ENCODE data around the gene KATNIP.

KATNIP gene

DNA sequence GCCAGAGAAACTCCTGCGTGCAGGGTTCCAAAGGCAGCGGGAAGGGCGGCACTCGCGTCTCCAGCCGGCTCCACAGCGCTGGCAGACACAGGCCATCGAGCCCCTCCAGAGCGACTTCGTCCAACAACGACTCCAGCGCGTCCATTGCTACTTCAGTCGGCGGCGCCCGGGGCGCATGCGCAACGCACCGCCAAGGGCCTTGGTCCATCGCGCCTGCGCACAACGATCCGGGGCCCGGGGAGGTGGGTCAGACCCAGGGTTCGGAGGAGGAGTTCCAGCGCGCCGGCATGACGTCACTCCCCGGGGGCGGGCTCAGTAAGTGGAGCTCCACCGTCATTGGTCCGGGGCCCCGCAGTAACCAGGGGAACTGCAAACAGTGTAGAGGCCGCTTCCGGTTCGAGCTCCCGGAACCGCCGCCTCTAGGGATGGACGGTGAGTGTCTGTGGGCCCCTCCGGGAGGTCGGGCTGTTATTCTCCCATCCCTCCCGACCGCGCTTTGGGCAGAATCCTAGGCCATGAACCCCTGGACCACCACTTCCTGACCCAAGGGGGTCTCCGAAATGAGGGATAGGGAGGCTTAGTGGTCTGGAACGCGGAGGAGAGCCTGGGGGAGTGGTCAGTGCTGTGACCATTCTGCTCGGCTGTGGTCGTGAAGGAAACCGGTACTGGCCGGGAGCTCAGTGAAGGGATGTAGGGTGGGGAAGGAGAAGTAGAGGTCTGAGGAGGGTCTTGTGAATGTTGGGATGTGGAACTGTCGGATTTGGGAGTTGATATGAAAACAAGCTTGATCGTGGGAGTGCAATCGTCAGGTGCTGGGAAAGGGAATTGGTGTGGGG is at the start of gene KATNIP, which contains the start of gene GTF3C1:
KATNIP (plus strand) TSS at position 399 of the 836 bp plus-strand sequence; CDS start at position 426, 27 bp downstream.
GTF3C1 (minus strand) TSS at position 168 of the 836 bp plus-strand sequence; CDS start at position 145, 23 bp downstream.
- peak; percentile 90 for DNase-seq

DNA sequence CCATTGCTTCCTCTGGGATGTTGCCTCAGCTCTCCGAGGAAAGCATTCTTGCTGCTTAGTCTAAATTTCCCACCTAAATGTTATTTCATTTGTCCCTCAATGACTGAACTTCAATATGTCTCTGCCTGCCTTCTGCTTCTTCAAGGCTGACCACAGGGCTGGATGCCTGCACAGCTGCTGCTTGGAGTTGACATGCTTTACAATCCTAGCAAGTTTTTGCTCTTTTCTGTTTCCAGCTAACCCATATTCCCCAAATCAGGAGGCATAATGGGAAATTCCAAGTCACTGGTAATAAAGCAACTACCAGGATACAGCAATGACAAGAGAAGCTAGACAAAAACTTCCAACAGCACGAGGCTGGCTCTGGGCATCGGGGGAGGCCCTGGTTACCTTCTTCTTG is 49.1 kb upstream of the KATNIP start:
- DNase-seq: no peak

DNA sequence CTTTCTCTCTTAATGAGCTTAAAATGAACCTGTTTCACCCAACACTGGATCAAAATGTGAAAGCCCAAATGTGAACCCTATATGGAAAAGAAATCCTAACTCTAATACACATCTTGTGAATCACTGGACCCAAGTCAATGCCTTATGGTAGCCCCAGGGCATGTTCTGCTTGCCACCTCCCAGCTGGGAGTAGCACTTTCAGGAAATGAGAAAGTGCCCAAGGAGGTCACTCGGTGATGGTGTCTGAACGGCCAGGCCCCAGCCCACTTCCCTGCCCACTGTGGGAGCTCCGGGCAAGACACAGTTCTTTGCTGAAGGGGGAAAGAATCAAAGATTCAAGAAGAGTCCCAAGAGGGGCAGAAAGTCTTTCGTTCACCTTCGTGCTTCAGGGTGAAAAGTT is 46.3 kb upstream of the KATNIP start:
- no peak for DNase-seq

DNA sequence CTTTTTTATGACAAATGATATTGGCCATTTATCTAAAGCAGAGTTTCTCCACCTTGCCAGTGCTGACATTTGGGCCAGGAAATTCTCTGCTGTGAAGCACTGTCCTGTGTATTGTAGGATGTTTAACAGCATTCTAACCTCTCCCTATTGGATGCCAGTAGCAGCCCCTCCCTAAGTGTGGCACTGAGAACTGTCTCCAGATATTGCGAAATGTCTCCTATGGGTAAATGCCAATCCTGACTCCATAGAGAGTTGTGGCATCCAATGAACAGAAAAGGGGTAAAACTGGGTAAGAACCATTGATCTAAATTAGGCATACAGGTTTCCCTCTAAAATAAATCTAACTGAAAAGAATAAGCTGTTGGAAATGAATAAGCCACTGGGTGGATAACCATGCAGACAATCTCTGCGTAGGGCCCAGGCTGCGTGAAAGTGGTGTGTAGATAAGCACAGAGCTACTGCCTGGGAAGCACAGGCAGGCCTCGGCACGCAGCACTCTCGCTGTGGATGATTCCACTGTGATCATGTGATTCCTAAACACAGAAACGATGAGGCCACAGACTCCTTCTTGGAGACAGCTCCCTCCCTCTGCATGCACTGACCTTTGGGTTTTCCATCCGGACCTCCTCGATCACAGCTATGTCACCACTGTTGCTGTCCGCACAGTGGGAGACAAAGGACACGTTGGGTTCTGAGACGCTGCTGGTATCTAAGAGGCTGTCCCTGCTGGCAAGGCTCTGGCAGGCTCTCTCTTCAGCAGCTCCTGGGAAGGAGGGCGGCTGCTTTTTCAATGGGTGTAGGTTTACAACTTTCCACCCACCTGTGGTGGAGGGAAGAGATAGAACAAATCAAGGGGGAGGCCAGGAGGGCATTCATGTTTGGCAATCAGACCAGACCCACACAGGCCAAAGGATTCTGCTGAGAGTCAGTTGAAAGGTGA is 44.4 kb upstream of the KATNIP start:
- DNase-seq: no peak

DNA sequence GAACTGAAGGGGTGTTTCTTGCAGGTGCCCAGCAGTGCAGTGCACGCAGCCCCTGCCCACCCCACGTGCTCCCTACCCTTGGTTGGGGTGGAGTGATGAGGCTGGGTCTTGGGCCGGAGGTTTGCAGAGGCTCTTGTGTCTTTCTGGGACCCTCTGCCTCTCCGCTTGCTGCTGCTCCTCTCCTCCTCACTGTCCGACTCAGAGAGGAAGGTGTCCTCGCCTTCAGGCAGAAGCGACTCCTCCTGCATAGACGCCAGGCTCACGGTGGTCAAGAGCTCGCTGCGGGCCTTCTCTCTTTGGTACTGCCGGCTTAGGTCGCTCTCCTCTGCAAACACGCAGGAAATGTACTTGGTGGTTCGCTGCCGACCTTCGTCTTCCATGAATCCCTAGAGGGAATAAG is 43.2 kb upstream of the KATNIP start:
- DNase-seq: no peak

DNA sequence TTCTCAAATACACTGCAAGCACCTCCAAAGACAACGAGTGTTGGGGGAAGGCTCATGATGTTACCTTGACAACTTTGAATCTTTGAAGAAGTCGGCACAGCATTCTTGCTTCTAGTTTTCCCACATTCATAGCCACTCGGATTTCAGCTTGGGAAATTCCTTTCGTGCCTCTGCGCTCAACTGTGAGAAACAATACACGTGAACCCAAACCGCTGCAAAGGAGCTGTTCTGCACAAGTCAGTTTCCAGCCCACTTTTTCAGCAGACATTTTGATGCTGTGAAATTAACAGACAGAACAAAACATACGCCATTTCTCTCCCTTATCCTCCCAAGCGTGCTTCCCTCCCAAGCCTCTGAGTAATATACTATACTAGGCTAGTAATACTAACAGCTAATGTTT is 41.5 kb upstream of the KATNIP start:
- no peak for DNase-seq

DNA sequence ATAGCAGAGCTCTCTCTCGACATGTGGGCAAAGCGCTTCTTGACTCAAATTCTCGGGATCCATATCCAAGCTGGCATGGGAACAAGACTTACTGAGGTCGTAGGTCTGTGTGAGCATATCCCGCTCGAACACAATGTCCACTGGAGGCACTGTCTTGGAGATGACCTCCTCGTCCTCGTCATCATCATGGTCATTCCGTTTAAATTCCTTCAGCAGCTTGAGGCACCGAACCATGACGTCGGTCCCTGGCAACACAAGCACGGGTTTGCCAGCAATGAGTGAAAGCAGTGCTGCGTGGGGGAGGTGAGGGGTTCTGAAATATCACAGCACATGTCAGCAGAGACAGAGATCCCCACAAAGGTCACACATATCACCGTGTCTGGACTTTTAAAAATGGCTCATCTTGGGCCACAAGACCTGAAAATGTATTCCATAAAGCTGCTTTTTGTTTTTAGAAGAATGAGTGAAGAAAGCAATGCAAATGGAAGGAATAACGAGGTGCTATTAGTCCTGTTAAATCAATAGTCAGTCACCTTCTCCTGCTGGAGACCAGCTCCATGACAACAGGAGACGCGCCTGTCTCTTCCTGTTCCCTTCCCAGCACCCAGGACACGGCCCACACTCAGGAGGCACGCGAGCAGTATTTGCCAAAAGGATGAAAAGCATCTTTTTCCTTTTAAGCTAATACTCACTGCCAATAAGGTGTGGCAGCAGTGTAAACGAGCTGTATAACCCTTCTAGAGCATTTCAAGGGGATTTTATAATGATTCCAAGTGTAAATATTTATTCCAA is 38.1 kb upstream of the KATNIP start:
- no peak for DNase-seq

DNA sequence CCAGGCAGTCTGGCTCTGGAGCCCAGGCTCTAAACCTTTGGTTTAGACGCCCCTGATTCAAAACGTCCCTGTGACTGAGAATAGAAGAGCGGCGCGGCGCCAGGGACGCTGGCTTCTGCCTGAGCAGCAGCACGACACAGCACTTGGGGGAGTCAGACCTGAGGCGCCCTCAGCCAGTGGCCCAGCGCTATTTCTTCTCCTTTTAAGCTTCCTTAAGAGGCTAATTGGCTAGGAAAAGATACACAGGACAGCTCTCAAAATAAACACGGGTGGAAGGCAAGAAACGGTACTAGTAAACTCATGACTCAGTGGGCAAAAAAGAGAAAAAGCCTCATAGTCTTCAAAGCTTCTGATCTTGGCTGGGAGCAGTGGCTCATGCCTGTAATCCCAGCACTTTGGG is 35.1 kb upstream of the KATNIP start:
- no peak for DNase-seq

DNA sequence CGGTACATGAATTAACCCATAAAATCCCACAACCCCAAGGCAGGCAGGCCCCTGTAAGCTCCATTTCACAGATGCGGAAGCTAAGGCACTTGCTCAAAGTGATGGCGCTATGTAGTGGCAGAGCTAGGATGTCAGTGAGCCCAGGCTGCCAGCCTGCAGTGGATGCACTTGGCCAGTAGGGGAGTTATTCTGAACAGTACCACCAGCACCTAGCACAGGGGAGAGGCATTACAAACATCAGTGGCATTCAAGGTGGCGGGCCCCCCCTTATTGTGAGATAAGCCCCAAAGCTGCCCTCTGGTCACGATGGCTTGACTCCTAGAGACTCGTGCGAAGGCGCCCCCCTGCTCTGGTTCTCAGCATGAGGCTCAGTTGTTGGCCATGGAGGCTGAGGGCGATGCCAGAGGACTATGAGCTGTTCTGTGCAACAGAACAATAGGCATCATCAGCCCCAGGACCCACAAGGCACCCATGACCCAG is 34.0 kb upstream of the KATNIP start:
- no peak for DNase-seq

DNA sequence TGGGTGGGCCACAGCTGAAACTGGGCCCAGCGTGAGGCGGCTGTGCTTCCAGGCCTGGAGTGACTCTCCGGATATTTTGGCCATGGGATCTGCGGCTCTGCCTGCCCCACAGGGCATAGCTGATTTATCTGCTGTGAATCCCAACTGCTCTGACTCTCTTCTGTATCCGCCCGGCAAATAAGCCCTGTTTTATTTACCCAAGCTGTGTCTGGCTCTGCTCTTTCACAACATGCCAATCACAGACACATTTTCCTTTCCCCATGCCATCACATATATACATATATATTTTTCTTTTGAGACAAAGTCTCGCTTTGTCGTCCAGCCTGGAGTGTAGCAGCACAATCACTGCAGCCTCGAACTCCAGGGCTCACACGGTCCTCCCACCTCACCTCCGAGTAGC is 33.6 kb upstream of the KATNIP start:
- DNase-seq: no peak

DNA sequence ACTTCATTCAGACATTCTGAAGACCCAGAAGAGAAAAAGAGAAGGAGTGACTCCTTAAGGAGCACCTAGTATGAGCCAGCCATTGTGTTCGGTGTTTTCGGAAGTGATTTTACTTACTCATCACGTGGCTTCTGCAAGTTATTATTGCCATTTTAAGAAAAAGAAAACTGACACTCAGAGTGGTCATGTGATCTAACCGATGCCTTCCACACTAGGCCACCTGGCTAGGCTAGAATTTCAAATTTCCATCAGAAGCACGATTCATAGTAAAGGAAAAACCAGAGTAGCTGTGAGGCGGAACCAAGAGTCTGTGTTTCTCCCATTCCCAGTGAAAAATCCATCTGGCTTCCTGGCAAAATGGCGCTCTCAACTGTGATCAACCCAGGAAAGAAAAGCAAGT is 32.3 kb upstream of the KATNIP start:
- DNase-seq: no peak

DNA sequence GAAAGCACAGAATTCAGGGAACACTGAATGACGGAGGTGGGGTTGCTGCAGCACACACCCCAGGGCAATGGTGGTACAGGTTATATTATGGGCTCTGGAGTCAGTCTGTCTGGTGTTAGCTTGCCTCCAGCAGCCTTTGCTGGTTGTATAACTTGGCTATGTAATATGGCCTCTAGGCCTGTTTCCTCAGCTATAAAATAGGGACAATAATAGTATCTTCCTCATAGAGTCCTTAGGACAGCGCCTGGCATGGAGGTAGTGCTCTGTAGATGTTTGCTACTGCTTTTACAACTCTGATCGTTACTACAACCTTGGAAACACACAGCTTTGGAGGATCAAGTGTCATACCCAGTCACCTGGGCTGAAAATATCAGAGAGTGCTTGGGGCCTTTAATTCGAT is 31.7 kb upstream of the KATNIP start:
- no peak for DNase-seq

DNA sequence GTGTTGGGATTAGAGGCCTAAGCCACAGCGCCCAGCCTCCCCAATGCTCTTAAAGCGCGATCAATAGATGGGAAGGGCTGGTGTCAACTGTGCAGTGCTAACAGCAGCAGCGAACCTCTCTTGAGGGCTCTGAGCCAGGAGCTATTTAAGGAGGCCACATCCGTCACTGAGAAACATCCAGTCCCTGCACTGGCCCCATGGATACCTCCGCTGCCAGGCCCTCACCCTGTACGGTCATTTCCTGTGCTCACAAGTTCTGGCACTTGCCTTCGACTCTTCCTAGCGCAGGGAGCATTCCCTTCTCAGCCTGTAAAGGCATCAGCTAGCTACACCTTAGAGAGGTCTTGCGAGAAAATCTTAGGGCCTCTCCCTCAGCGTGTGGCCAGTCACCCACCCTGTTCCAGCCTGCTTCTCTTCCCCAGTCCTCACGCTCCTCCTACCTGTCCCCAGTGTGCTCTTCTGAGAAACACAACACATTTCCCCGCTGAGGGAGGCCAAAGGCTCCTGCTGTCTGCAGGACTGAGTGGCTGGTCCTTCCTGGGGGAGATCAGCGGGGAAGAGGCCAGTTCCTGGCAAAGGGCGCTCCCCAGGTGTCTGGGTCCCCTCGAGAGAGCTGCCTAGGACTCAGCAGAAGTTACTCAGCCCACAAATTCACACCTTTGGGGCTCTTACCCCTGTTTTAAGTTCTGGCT is 28.8 kb upstream of the KATNIP start:
- DNase-seq: no peak

DNA sequence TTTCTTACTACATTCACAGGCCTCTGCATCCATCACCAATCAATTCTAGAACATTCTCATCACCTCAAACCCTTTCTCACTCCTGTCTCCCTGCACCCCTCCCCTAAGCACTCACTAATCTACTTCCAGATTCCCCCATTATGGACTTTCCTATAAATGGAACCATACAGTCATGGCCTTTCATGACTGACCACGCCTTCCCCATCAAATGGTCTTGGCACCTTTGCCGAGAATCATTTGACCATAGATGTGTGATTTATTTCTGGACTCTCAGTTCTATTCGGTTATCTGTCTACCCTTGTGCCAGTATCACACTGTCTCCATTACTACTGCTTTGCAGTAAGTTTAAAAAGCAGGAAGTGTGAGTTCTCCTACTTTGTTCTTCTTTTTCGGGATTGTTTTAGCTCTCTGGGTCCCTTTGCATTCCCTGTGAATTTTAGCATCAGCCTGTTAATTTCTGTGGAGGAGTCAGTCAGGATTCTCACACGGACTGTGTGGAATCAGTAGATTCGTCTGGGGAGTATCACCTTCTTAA is 27.7 kb upstream of the KATNIP start:
- no peak for DNase-seq

DNA sequence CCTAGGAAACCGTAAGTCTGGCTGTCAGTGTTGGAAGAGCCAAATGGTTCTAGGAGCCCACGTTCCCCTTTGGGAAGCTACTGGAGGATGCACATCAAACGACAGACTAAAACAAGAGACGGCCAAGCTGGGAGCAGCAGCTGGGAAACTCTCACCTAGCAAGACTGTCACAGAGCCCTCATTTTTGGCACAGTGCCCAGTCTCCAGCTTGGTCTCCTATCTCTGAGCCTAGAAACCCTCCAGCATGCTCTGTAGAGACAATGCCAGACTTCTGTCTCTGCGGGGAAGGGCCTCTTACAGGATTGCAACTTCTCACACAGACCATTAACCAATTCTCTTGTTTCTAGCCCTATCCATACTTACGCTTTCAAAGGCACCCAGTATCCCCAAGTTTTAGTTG is 23.8 kb upstream of the KATNIP start:
- peak; percentile 88 for DNase-seq

DNA sequence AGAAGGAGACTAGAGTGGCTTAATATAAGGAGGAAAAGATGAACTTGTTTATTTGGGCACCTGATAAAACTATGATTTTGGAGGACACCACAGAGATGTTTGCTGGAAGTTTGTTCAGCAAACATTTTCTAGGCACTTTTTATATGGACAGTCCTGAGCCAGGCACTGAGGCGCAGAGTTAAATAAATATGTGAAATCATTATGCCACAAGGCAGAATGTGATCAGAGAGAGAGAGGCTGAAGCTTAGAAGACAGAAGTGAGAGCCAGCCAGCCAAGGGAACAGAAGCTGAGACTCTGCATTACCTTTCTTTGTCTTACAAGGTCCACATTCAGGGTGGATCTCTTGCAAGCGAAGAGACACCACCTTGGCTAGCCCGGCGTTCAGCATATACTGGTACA is 21.6 kb upstream of the KATNIP start:
- DNase-seq: no peak

DNA sequence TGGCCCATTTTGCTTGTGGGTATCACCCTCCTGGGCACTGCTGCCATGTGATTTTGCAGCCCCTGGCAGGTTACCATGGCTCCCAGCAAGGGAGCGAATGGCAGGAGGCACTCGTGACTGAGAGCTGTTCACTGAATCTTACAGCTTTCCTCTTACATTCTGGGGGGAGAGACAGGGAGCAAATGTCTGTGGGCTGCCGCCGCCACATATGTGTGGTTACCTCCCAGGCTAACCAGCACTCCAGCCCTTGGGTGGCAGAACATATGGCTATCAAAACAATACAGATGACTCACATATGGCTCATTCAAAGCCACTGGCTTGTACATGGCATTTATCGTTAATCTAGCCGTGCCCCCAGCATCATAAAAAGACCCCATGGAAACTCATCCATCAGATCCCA is 20.0 kb upstream of the KATNIP start:
- DNase-seq: peak; percentile 86

DNA sequence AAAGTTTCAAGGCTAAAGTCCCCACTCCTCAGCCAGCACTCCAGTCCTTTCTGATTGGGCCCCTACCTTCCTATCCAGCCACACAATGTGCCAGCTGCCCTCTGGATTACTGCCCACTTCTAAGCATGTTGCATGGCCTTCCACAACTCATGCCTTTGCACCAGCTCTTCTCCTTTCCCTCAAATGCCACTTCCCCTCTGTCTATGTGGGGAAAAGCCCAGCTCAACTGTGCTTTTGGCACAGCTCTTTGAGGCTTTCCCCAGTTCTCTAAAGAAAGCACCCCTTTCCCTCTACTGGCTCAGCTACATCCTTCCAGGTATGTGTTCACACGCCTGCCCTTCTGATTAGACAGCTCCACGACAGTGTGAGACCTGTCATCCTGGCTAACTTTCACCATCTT is 18.8 kb upstream of the KATNIP start:
- DNase-seq: no peak

DNA sequence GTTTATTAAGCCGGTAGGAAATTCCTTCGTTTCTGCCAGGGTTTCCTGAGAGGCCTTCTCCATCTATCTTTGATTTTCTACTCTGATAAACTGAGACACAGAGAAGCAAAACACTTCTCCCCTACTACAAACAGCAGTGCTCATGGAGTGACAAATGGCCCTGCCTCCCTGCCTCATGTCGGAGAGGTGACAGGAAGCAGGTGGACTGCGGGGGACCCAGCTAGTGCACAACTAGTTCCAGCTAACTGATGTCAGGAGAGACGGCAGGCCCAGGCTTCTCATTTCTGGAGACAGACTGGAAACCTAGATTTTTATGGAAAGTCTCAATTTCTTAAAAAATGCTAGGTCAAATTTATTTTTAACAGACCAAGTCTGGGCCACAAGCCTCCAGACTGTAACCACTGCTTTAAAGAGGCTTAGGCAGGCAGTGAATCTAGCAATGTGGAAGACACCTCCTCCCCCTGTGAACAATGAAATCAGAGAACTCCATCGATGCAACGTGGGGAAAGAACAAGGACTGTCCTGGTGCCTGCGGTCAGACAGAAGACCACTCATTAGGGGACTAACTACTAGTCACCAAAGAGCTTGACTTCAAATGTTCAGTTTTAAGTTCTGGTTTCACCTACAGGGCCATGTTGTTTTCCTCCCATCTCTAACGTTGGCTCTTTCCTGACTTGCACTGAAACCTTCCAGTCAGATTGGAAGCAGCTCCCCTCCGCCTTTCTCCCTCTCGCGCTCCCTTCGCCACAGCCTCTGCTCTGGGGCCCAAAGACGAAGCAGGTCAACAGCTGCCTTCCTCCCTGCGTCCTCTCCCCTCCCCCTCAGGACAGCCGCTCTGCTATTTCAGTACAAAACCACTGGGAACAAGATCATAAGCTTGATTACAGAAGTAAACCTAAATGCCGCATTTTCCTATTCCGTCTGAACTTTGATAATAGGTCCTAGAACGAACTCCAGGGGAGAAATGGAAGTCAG is 17.8 kb upstream of the KATNIP start:
- no peak for DNase-seq

DNA sequence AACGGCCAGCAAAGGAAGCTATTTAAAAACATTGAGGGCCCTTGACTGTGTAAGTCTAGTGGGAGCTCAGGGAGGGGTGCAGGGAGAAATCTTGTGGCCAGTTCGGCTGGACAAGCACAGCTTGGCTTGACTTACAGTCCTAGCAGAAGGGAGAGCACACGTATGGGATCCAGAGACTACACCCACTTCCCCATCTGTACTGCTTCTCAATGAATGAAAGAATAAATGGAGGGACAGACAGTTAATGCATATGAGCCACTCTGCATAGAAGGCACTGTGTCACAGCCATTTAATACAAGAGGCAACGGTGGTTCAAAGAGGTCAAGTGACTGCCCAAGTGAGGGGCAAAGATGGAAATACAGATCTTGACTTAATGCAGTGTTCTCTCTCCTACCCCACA is 15.7 kb upstream of the KATNIP start:
- DNase-seq: no peak

DNA sequence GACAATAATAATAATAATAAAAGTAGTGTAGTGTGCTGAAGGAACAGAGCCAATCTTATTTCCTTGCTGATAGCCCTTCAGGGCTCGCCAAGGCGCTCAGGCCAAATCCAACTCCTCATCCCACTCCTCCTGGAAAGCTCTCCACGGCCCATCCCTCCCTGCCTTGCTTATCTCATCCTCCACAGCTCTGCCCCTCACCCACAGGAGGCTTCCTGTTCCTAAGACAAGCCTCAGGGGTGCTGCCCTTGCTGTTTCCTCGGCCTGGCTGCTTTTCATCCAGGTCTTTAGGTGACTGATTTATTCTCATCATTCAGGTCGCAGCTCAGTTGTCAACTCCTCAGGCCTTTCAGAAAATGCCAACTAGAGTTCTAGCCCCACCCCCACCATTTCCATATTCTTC is 11.4 kb upstream of the KATNIP start:
- no peak for DNase-seq
